Adrenal gland (tissue), 12 donors: ENCODE measurements around the gene ZNF618. TPM values are rescaled to one million over a fixed set of nuclear protein-coding genes. Genes with fewer than 3 reads are reported as not detected.

Source experiments
- DNase-seq, 7 donors: peaks; one replicate each; pipeline ENCODE4 v3.0.0-alpha.2; 2019 to 2020
- H3K27ac ChIP-seq, 5 donors: fragments of 200-600 bp; sonication (generic) in 4 of 5; 1 replicate in 3 of 5; 2 replicates in 2 of 5; pipeline versions ENCODE4 v1.5.1 to v1.8.0; 2016 to 2020; ENCODE audit warnings: mild to moderate bottlenecking in 1 of 5
- H3K27me3 ChIP-seq: fragments of 200-600 bp; 2 replicates; pipeline ENCODE4 v1.8.0; 2021
- H3K36me3 ChIP-seq, 2 donors: fragments of 200-600 bp; replicated peaks in 1 of 2; 1 replicate in 1 of 2; 2 replicates in 1 of 2; pipeline versions ENCODE4 v1.5.1 to v1.8.0; 2018 to 2022
- H3K4me1 ChIP-seq, 2 donors: fragments of 200-600 bp; replicated peaks in 1 of 2; 1 replicate in 1 of 2; 2 replicates in 1 of 2; pipeline versions ENCODE4 v1.5.1 to v1.8.0; 2018 to 2021
- H3K4me3 ChIP-seq, 4 donors: fragments of 200-600 bp; sonication (generic) in 3 of 4; one replicate each; pipeline ENCODE4 v1.5.1; 2016 to 2018
- H3K9me3 ChIP-seq, 3 donors: fragments of 200-600 bp; sonication (generic) in 1 of 3; replicated peaks in 1 of 3; 1 replicate in 2 of 3; 2 replicates in 1 of 3; pipeline versions ENCODE4 v1.5.1 to v1.8.0; 2016 to 2021
- POLR2A ChIP-seq, 2 donors: fragments of 450-650 bp; IDR thresholded peaks; one replicate each; pipeline ENCODE4 v1.6.1; 2017; ENCODE audit warnings: antibody characterized with exemption in 2 of 2, mild to moderate bottlenecking in 2 of 2, moderate library complexity in 1 of 2
- WGBS, 4 donors: extraction: QIAGEN DNeasy Blood & Tissue Kit in 2 of 4; methylation state at CpG; one replicate each; pipeline versions ENCODE4 v1.1.5 to v1.1.7; 2013 to 2017; 5-methylcytosine and 5-hydroxymethylcytosine counted together
- intact Hi-C, 2 donors: fragments of 100-400 bp; cut with DNase I; formaldehyde crosslinking; loops; one replicate each; pipeline versions ENCODE4 v1.14.1 to v1.15.0; 2022 to 2023
- polyA plus RNA-seq, 3 donors: library from polyadenylated mRNA; stranded (reverse); fragments of 200-250 nt in 2 of 3; fragments of 350-450 nt in 1 of 3; fragmentation: Illumina TruSeq in 1 of 3; extraction: RNeasy Lipid Tissue Mini Kit (QIAGEN cat#74804) in 1 of 3; gene quantifications; one replicate each; pipeline ENCODE4 v1.2.3, GENCODE V29; 2013 to 2014
- total RNA-seq, 9 donors: library from RNA; depleted of rRNA in 4 of 9; stranded (reverse); fragments of >200 nt in 4 of 9; fragments of 120-200 nt in 1 of 9; fragmentation: NEBNext Ultra II Directional in 1 of 9; extraction: Animal tissue kit (Norgen Biotek cat#: 25700) in 1 of 9; gene quantifications; one replicate each; pipeline versions ENCODE4 v1.1.0 to v1.2.4, GENCODE V29; 2013 to 2023
- TF ChIP-seq, protein P1 (sequence below), 6 experiments: fragments of 450-650 bp in 4 of 6; fragments of 200-600 bp in 2 of 6; sonication (generic) in 1 of 6; IDR thresholded peaks; 1 replicate in 5 of 6; 2 replicates in 1 of 6; pipeline versions ENCODE4 v1.5.1 to v1.8.0; 2016 to 2021; ENCODE audit warnings: antibody characterized with exemption in 6 of 6, mild to moderate bottlenecking in 2 of 6, moderate library complexity in 1 of 6
- donor health status: healthy with polysubstance abuse.
- donor health status: Bipolar disorder and iron deficiency.
- donor health status: DM: yes; HTN: yes; CAD: no.
- donor health status: DM: no; HTN: no; CAD: no.
- donor health status: DM: no; HTN: no; CAD: no.
- donor health status: DM: yes; HTN: yes; CAD: no.

Gene ZNF618
- total and polyA plus RNA-seq, 12 donors: 4.5 to 21.3 (median 9.9) TPM

DNA sequence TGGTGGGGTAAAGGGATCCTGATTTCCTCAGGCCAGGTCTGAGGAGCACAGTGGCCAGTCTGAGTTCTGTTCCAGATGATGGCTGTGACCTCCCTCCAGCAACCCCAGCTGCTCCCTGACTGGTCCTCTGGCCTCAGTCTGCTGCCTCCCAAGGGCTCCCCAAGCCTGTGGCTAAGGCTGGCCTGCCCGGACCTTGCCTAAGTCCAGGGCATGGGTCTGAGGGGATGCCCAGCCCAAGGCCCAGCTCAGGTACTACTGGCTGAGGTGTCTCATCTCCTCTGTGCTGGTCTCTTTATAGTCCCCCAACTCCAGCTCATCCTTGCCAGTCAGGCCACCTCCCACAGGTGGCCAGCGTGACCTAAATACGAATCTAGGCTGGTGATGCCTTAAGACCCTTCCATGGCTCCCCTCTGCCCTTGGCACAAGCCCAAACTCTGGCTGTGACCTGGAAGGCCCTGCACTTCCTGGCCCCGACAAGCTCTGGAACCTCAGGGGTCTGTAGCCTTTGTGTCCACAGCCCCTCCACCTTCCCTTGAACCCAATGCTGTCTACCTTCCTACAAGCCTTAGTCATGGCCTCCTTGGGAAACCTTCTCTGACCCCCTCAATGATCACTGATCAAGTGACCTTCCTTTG lies 213.2 kb downstream of the ZNF618 start:
- Histone ChIP-seq H3K9me3 (no peaks in the 10 kb centered on the region), H3K27ac (no peak overlapping the region), H3K27me3 (no peaks in the 10 kb centered on the region), H3K36me3 (no peaks in the 10 kb centered on the region), H3K4me1 (no peaks in the 10 kb centered on the region), H3K4me3 (no peak overlapping the region)
- WGBS, 4 donors: 84 to 94% (median 91%) methylated on average over 3 to 4 of the region's 4 CpGs
- peak in 2 of 7 donors; percentile 5 to 6 for DNase-seq
- intact Hi-C loops: loop anchor here (5.0 kb wide), 2 partner anchors 63 to 198 kb away; no protein-coding TSS in a partner anchor
- TF ChIP-seq, protein P1, sequence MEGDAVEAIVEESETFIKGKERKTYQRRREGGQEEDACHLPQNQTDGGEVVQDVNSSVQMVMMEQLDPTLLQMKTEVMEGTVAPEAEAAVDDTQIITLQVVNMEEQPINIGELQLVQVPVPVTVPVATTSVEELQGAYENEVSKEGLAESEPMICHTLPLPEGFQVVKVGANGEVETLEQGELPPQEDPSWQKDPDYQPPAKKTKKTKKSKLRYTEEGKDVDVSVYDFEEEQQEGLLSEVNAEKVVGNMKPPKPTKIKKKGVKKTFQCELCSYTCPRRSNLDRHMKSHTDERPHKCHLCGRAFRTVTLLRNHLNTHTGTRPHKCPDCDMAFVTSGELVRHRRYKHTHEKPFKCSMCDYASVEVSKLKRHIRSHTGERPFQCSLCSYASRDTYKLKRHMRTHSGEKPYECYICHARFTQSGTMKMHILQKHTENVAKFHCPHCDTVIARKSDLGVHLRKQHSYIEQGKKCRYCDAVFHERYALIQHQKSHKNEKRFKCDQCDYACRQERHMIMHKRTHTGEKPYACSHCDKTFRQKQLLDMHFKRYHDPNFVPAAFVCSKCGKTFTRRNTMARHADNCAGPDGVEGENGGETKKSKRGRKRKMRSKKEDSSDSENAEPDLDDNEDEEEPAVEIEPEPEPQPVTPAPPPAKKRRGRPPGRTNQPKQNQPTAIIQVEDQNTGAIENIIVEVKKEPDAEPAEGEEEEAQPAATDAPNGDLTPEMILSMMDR (IDR thresholded peaks at IDR 0.05): no peak
- TF ChIP-seq POLR2A (IDR thresholded peaks at IDR 0.05): no peak

DNA sequence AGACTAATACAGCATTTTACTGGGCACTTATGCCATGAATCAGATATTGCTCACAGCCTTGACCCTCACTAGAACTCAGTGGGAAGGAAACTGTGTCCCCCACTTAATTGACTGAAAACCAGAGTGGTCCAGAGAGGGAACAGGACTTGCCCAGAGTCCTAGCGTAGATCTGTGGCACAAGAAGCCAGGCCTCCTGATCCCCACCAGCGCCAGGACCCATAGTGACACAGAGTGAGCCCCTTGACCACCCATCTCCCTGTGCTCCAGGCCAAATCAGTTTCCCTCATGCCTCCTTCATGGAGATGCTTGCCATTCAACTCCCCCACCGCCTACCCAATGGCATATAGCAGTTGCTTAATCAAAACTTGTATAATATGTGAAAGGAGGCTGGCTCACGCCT lies 214.7 kb downstream of the ZNF618 start:
- TF ChIP-seq, protein P1 (IDR thresholded peaks at IDR 0.05): no peak
- TF ChIP-seq POLR2A (IDR thresholded peaks at IDR 0.05): no peak
- no peaks in the 10 kb centered on the region for H3K27me3 ChIP-seq
- H3K4me1 ChIP-seq: no peaks in the 10 kb centered on the region
- no peaks in the 10 kb centered on the region for H3K36me3 ChIP-seq
- H3K27ac ChIP-seq: no peak overlapping the region
- intact Hi-C loops: no loop called here
- no peaks in the 10 kb centered on the region for H3K9me3 ChIP-seq
- 88 to 94% (median 92%) methylated on average over 3 to 4 of the region's 4 CpGs for WGBS, 4 donors
- DNase-seq: peak in 1 of 7 donors; percentile 37
- H3K4me3 ChIP-seq: no peak overlapping the region

DNA sequence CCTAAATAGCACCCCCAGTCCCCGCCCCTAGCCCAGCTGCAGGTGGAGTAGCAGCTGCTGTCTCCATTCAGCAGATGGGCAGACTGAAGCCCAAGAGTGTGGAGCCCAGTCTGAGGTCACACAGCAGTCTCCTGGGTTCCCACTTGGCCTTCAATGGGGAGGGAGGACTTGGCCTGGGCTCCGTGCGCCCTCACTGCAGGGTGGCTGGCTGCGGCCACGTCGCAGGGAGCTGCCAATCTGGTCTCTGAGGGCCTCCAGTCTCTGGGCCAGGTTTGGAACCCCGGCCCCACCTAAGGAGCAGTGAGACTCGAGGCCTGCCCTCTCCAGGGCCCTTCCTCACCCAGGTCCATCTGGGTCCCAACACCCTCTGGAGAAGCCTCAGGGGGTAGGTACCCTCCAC lies 215.6 kb downstream of the ZNF618 start:
- H3K9me3 ChIP-seq: no peaks in the 10 kb centered on the region
- no peaks in the 10 kb centered on the region for H3K4me1 ChIP-seq
- H3K27me3 ChIP-seq: no peaks in the 10 kb centered on the region
- H3K4me3 ChIP-seq: no peak overlapping the region
- intact Hi-C loops: no loop called here
- DNase-seq: no peak
- H3K27ac ChIP-seq: no peak overlapping the region
- no peaks in the 10 kb centered on the region for H3K36me3 ChIP-seq
- 88 to 95% (median 91%) methylated on average over 1 to 8 of the region's 8 CpGs; no CpG with 5 or more reads in 1 of the 4 donors for WGBS, 4 donors
- TF ChIP-seq, protein P1 (IDR thresholded peaks at IDR 0.05): no peak
- TF ChIP-seq POLR2A (IDR thresholded peaks at IDR 0.05): no peak

DNA sequence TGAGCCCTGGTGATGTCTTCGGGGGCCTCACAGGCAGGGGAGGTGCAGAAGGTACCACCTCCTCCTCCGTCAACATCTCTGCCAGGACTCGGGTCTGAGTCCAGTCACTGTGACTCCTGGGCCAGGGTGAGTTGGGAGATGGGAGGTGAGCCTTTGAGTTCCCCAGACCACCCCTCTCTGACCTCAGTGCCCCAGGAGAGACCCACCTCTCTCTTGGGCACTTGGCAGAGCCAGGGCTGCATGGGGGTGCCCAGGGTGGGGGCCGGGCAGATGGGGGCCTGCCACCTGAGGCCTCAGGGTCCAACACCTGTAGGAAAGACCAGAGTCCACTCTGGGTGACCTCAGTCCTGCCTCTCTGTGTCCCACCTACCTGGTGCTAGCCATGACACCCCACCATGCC lies 216.2 kb downstream of the ZNF618 start:
- Histone ChIP-seq H3K4me3 (no peak overlapping the region), H3K9me3 (no peaks in the 10 kb centered on the region), H3K4me1 (no peaks in the 10 kb centered on the region), H3K27ac (no peak overlapping the region), H3K36me3 (no peaks in the 10 kb centered on the region), H3K27me3 (no peaks in the 10 kb centered on the region)
- 84 to 100% (median 88%) methylated on average over 3 to 4 of the region's 4 CpGs for WGBS, 4 donors
- TF ChIP-seq POLR2A (IDR thresholded peaks at IDR 0.05): no peak
- TF ChIP-seq, protein P1 (IDR thresholded peaks at IDR 0.05): no peak
- DNase-seq: no peak
- intact Hi-C loops: no loop called here
